ENCODE data around the gene MAP3K7.

The MAP3K7 gene

DNA sequence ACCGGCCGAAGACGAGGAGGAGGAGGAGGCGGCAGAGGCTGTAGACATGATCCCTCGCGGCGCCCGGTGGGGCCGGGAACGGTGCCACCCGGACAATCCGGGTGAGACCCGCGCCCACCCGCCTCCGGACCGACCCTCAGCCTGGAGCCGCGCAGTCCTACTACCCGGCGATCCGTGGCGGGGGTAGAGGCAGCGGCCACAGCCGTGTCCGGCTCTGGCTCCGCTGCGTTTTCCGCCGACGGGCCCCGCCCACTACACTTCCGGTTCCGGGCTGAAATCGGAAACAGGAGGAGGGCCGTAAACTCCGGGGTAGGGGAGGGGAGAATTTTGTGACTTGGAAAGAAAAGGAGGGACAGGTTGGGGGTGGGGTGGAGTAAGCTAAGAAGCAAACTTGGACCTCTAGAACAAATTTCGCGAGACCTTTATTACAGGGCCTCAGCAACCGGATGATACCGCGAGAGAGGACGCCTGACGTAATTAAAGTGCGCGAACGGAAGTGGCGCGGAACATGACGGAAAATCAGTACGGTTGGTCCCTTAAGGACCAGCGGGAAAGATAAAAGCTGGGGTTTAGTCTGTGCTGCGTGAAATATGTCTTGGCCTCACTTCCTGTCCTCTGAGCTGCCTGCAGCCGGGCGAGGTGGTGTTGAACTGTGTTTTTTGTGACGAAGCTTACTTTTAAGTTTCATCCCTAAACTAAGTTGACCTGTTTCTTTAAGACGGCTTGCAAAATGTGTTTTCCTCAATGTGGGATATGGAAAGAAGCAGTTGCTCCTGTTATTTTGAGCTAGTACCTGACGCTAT lies at the start of gene MAP3K7:
TSS of gene MAP3K7 (minus strand) at position 237 of the 803 bp plus-strand sequence. CDS start at position 48, 189 bp downstream.
- peak; percentile 86 to 93 for DNase-seq (ENCODE audit: low read depth in 2 of 2)

DNA sequence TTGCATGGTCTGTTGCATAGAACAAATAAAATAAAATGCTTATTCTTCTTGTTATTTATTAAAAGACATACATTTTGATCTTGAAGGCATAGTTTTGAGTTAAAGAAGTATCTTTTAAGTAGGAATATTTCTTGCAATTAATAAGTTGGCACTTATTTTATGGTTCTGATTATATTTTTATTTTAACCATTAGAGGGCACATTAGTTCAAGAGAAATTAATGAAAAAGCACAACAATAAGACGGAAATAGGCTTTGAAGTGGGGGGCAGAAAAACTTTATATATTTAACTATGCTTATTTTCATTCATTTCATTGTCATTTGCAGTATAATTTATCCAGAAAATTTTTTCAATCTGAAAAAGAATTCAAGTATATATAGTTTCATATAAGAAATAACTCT lies 44.2 kb upstream of the MAP3K7 start:
- no peak for DNase-seq (ENCODE audit: low read depth in 2 of 2)

GRCh38 chr6:90621581-90621980 lies 34.7 kb upstream of the MAP3K7 start:
- DNase-seq (ENCODE audit: low read depth in 2 of 2): no peak

- DNase-seq (ENCODE audit: low read depth in 2 of 2): no peak
Measured at GRCh38 chr6:90619221-90619620, 32.3 kb upstream of the MAP3K7 start.

DNA sequence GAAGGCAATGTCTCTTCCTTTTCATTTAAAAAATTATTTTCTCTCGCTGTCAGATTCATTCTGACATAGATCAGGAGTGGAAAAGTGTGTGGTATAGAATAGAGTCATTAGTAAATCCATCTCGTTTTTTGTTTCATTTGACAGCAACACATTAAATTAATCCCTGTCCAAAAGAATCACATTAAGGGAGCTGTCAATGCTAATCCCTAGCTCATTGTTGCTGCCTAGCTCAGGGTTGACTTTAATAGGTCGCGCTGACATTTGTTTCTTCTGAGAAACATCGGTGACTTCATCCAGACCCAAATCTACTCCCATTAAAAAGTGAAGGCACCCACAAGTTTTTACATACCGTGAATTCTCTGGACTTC lies 25.4 kb upstream of the MAP3K7 start:
- DNase-seq (ENCODE audit: low read depth in 2 of 2): no peak

- no peak for DNase-seq (ENCODE audit: low read depth in 2 of 2)
Measured at GRCh38 chr6:90611543-90612312, 24.9 kb upstream of the MAP3K7 start.

DNA sequence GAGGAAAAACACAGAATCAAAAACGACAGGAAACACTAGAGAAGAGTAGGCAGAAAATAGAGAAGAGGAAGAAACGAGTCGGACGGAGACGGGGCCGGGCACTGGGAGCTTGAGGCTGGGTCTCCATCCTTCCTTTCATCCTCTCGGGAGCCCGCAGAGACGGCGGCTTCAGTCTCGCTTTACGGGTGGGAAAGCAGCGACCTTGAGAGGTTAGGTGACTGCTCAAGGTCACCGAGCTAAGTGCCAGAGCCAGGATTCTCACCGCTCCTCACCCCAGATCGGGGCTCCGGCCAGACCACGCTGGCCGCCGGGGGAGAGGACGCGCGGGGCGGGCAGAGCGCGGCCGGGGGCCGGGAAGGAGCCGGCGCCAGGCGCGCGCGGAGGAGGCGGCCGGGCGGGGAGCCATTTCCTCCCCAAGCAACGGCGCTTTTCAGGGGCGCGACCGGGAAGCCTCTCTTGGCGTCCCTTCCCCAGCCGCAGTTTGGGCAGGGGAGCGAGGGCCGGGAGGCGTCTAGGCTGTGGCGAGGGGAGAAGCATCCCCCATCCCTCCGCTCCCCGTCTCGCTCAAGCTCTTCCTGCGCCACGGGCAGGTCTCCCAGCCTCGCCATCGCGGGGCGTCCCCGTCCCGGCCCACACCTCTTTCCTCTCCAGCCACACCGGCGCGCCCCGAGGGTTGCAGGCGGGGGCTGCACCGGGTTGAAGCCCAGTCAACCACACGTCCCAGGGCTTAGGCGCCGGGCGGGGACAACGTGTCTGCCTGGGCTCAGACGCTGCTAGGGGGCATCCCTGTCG lies 24.1 kb upstream of the MAP3K7 start:
- DNase-seq (ENCODE audit: low read depth in 2 of 2): peak in 1 of 2 donors; percentile 8

- DNase-seq (ENCODE audit: low read depth in 2 of 2): no peak
Measured at GRCh38 chr6:90610301-90610750, 23.5 kb upstream of the MAP3K7 start.

GRCh38 chr6:90605749-90606340 lies 19.0 kb upstream of the MAP3K7 start:
- no peak for DNase-seq (ENCODE audit: low read depth in 2 of 2)

DNA sequence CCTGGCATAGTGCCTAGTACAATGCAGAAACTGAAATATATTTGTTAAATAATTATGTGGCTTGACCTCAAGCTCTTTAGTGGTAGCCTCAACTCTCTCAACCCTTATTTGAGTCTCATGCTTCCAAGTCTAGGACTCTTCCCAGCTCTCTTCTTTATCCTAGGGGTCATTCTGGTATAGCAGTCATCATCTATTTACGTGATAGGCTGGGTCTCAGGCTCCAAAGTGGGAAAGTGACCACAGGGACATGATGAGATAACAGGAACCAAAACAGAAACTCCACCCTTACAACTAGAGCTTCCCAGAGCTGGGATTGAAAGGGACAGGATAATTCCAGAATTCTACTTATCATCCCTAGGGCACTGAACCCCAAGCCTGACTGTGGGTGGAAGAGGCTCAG lies 17.7 kb upstream of the MAP3K7 start:
- no peak for DNase-seq (ENCODE audit: low read depth in 2 of 2)

- DNase-seq (ENCODE audit: low read depth in 2 of 2): no peak
Measured at GRCh38 chr6:90599151-90599550, 12.3 kb upstream of the MAP3K7 start.

- no peak for DNase-seq (ENCODE audit: low read depth in 2 of 2)
Measured at GRCh38 chr6:90598192-90598951, 11.5 kb upstream of the MAP3K7 start.

DNA sequence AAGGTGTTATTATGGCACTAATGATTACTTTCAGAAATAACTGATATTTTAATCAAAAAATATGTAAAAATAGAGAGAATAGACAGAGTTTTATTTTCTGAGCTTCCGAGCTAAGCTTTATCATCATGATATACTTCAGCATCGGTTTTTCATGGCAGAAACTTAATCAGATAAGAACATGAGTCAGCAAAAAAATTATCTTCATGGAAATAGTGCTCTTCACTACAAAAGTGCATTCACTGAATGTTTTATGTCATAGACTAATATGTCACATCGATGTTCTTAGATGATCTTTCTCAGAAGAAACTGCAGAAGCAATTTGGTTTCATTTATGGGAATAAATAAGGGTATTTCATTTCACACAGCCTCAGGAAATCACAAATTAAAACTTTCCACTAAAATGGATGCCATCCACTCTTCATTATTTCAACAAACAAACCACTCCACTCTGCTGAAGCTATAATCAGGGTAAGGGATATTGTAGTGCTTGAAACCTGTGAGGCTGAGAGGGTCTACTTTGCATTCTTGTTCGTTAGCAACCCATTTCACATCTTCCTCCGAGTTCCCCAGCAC lies 10.2 kb upstream of the MAP3K7 start:
- DNase-seq (ENCODE audit: low read depth in 2 of 2): no peak

DNA sequence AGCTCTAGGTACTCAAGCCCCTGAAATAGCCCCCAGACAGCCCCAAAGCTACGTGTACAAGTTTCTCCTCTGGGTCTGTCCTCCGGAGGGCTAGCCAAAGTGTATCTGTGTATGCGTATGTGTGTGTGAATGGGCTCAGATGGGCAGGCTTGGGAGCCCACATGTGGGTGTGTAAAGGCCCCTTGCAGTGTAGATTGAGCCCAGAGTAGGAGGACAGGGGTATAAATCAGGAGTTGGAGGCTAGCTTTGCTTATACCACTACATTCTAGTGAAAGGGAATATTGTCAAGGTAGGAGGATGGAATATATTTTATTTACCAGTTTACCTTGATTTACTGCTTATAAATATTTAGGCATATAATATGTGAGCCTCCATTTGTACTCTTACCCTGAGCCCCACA lies 9.0 kb upstream of the MAP3K7 start:
- no peak for DNase-seq (ENCODE audit: low read depth in 2 of 2)

DNA sequence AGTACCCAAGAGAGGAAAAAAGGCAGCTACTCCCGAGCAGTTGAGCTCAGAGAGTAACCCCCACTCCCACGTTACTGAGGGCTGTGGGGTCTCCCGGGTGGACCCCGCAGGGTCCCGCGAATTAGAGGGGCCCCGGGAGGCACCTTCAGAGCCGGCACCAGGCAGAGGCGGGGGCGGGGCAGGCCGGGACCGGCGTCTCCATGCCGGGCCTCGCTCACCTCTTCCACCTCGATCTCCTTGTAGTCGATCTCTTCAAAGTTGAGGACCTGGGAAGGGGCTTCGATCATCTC lies 381 bp downstream of the MAP3K7 start:
- DNase-seq (ENCODE audit: low read depth in 2 of 2): peak in 1 of 2 donors; percentile 11

GRCh38 chr6:90584636-90585255 lies 2.1 kb downstream of the MAP3K7 start:
- no peak for DNase-seq (ENCODE audit: low read depth in 2 of 2)

DNA sequence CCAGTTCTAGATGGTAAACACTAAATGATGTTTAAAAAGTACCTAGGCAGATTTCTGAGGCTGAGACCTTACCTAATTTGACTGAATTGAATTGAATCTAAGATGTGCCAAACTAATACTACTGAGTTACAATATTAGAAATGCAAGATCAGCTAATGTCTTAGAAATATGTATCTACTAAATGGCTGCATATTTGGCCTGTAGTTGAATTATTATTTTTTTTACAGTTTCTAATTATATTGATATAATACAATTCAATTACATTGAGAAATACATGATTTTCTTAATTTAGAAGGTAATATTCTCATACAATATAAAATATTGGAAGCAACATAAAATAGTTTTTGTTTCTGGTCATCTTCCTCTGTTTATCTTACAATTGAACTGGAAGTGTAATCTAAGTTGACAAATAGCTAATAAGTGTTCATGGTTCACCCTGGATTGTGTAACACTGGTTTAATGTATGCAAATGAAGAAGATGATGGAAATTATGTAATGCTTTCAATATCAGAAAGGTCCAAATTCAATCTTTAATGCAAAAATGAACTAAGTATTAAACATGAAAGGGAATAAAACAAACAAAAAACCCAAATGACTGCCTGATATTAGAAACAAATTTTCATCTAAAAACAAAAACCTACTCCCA lies 2.9 kb downstream of the MAP3K7 start:
- no peak for DNase-seq (ENCODE audit: low read depth in 2 of 2)

GRCh38 chr6:90583179-90583835 lies 3.6 kb downstream of the MAP3K7 start:
- DNase-seq (ENCODE audit: low read depth in 2 of 2): no peak

- no peak for DNase-seq (ENCODE audit: low read depth in 2 of 2)
Measured at GRCh38 chr6:90581146-90581545, 5.7 kb downstream of the MAP3K7 start.

All from activated CD8-positive, alpha-beta memory T cell treated with anti-CD3 and anti-CD28 coated beads for 4 hours (primary cell).